ENCODE data around the gene MUC15. TPM values are rescaled to one million over a fixed set of nuclear protein-coding genes. Genes with fewer than 3 reads are reported as not detected.

MUC15 gene
- total RNA-seq (2012; rRNA removed) (not detected in 2 replicates), polyA plus RNA-seq (2012; rRNA removed) (not detected in 2 replicates), Bru-seq, nascent RNA (not detected), BruChase-seq, experiment 1, labeled RNA remaining after a 6-hour chase (not detected), BruChase-seq, experiment 2, labeled RNA remaining after a 2-hour chase (not detected)
- polyA plus RNA-seq (2012; cell fraction: cytosol; rRNA removed): not detected in 2 replicates
- polyA plus RNA-seq (2012; cell fraction: nucleus; rRNA removed; ENCODE audit: low replicate concordance): not detected in 2 replicates
- long read RNA-seq: 0 reads

DNA sequence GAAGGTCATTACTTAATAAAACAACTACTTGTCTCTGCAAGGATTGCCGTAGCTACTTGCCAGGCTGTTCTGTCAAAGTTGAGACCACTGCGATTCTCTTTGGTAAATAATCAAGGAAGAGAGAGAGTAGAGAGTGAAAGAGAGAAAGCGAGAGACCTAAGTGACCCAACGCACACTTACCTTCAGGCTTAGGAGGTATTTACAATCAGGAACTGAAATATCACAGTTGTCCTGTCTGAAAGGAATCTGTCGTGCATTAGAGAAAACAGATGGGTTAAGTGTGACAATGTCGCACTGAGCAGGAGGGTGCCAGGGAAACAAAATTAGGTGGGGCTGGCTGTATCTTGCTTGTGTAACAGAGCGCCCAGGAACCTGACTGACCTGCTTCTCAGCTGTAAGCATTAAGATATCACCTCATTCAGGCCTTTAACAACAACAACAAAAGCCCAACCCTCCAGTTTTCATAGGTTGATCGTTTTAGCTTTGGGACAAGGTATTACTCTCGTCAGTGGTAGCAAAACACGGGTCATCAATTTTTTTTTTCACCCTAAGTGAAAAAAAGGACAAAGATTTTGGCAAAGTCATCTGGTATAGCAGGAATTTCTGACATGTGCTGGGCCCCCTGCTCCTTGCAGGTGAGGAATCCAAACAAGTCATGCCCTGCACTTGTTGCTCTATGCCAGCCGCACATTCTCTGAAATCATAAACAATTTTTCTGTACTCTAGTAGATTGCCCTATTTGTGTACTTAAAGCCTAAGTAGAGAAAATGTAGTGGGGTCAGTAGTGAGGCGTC, at the start of gene MUC15:
TSS of gene MUC15 (minus strand) at position 403 of the 794 bp plus-strand sequence. CDS start 5,169 bp downstream, outside the sequence.
- no peak within 1 kb of the TSS for H2AK9ac ChIP-seq (replicated peaks; ENCODE audit: low read depth, low read length, poor library complexity)
- no peaks in the 10 kb centered on the region for H4K20me1 ChIP-seq (ENCODE audit: insufficient read depth, low read length)
- dilution Hi-C loops (cut with HindIII; ENCODE audit: low sequenced_read_pairs, unreplicated experiment): no loop called here
- BruUV-seq (replicated peaks): no TSS peak
- H4K91ac ChIP-seq (ENCODE audit: insufficient read depth, low read depth, low read length): no peak within 1 kb of the TSS
- in situ Hi-C loops (cut with MboI; ENCODE audit: low sequenced_read_pairs): no loop called here
- ChIA-PET CTCF (no interaction called here), POLR2A (ENCODE audit: unreplicated experiment) (no interaction called here)
- H3K27me3 ChIP-seq (ENCODE audit: control insufficient read depth, insufficient read depth, low read length): no peaks in the 10 kb centered on the region
- no peak within 1 kb of the TSS for H2BK120ac ChIP-seq (ENCODE audit: low read depth, low read length)
- no peak within 1 kb of the TSS for H3K27ac ChIP-seq (ENCODE audit: insufficient read depth, low read length)
- H2BK20ac ChIP-seq (ENCODE audit: low read depth, low read length): no peak within 1 kb of the TSS
- H3K18ac ChIP-seq (ENCODE audit: low read depth, low read length): no peak within 1 kb of the TSS
- no peaks in the 10 kb centered on the region for H3K9me3 ChIP-seq (ENCODE audit: control insufficient read depth, insufficient read depth, low read length)
- no peak within 1 kb of the TSS for H2AFZ ChIP-seq (replicated peaks; ENCODE audit: low read length, poor library complexity)
- no peaks in the 10 kb centered on the region for H3K9me1 ChIP-seq (ENCODE audit: insufficient read depth, low read length)
- H2AK5ac ChIP-seq (ENCODE audit: low read depth, low read length): no peak within 1 kb of the TSS
- no peak within 1 kb of the TSS for H3K4ac ChIP-seq (ENCODE audit: low read depth, low read length)
- no peak within 1 kb of the TSS for H4K8ac ChIP-seq (ENCODE audit: low read depth in 2 of 2, low read length in 2 of 2)
- H3K23ac ChIP-seq (ENCODE audit: low read depth, low read length): no peak within 1 kb of the TSS
- H3K36me3 ChIP-seq (ENCODE audit: control insufficient read depth, insufficient read depth, low read length): no peaks in the 10 kb centered on the region
- H3K79me1 ChIP-seq (ENCODE audit: low read depth in 1 of 2, low read length in 2 of 2): no peaks in the 10 kb centered on the region
- DNase-seq: no peak
- H3K14ac ChIP-seq (replicated peaks; ENCODE audit: low read depth, low read length): no peak within 1 kb of the TSS
- no peak within 1 kb of the TSS for H2BK5ac ChIP-seq (ENCODE audit: low read depth, low read length, poor library complexity, severe bottlenecking)
- no peak for ATAC-seq (ENCODE audit: low read depth)
- no peaks in the 10 kb centered on the region for H3K4me1 ChIP-seq (ENCODE audit: control insufficient read depth, insufficient read depth, low read length)
- H3K4me2 ChIP-seq (ENCODE audit: low read depth, low read length): no peak within 1 kb of the TSS
- no peak within 1 kb of the TSS for H2BK15ac ChIP-seq (ENCODE audit: low read depth, low read length)
- no peak within 1 kb of the TSS for H3K9ac ChIP-seq (ENCODE audit: low read depth, low read length)
- no peak within 1 kb of the TSS for H3K56ac ChIP-seq (ENCODE audit: extremely low read depth, insufficient read depth, low read length)
- WGBS, 2 experiments (ENCODE audit: extremely low coverage in 2 of 2, insufficient read length in 1 of 2): 60% methylated on average over 1 of the region's 12 CpGs; no CpG with 5 or more reads in 1 of the 2 experiments
- intact Hi-C loops (cut with micrococcal nuclease): no loop called here
- no peak within 1 kb of the TSS for H4K5ac ChIP-seq (ENCODE audit: low read depth, low read length)
- H3K4me3 ChIP-seq (ENCODE audit: insufficient read depth, low read depth, low read length): no peak within 1 kb of the TSS
- TF ChIP-seq RAD21 (IDR thresholded peaks at IDR 0.05; ENCODE audit: low read length) (no peak), MXI1 (IDR thresholded peaks at IDR 0.05; ENCODE audit: borderline replicate concordance, low read depth, low read length) (no peak), RCOR1 (IDR thresholded peaks at IDR 0.05; ENCODE audit: insufficient replicate concordance, low read length) (no peak), ELK1 (IDR thresholded peaks at IDR 0.05; ENCODE audit: borderline replicate concordance, low read depth, low read length) (no peak), CTCF (conservative IDR thresholded peaks at IDR 0.05; ENCODE audit: low read depth, low read length) (no peak), CEBPB (IDR thresholded peaks at IDR 0.05; ENCODE audit: low read depth, low read length) (no peak), MAZ (IDR thresholded peaks at IDR 0.05; ENCODE audit: borderline replicate concordance, low read depth, low read length) (no peak), POLR2A (IDR thresholded peaks at IDR 0.05; ENCODE audit: low read depth, low read length) (no peak), BHLHE40 (IDR thresholded peaks at IDR 0.05; ENCODE audit: low read depth, low read length) (no peak), MAFK (IDR thresholded peaks at IDR 0.05; ENCODE audit: low read depth, low read length) (no peak), RFX5 (IDR thresholded peaks at IDR 0.05; ENCODE audit: low read depth, low read length) (no peak), SMC3 (IDR thresholded peaks at IDR 0.05; ENCODE audit: low read depth, low read length) (no peak), FOS (IDR thresholded peaks at IDR 0.05; ENCODE audit: low read depth, low read length) (no peak)
- TF ChIP-seq, protein P1, sequence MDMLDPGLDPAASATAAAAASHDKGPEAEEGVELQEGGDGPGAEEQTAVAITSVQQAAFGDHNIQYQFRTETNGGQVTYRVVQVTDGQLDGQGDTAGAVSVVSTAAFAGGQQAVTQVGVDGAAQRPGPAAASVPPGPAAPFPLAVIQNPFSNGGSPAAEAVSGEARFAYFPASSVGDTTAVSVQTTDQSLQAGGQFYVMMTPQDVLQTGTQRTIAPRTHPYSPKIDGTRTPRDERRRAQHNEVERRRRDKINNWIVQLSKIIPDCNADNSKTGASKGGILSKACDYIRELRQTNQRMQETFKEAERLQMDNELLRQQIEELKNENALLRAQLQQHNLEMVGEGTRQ (IDR thresholded peaks at IDR 0.05; ENCODE audit: low read depth, low read length): no peak

Data from IMR-90 (cell line).